Brain microvascular endothelial cell (primary cell): ENCODE measurements around the gene FOXL3.

Experiments used
- DNase-seq: peaks from one replicate; pipeline ENCODE4 v3.0.0-alpha.2; 2020
- H3K27ac ChIP-seq: fragments of 250-450 bp; sonication (Bioruptor Pico); 2 replicates; pipeline ENCODE4 v1.5.1; 2020; ENCODE audit warnings: mild to moderate bottlenecking, moderate library complexity
- H3K27me3 ChIP-seq: fragments of 250-450 bp; sonication (Bioruptor Pico); replicated peaks from 2 replicates; pipeline ENCODE4 v1.5.1; 2020; ENCODE audit warnings: mild to moderate bottlenecking
- H3K36me3 ChIP-seq: fragments of 250-450 bp; sonication (Bioruptor Pico); replicated peaks from 2 replicates; pipeline ENCODE4 v1.5.1; 2020; ENCODE audit warnings: mild to moderate bottlenecking
- H3K4me3 ChIP-seq: 2 replicates; pipeline ENCODE4 v1.5.1; 2011; ENCODE audit warnings: low read depth, mild to moderate bottlenecking, control low read depth, low read length, moderate library complexity
- CTCF ChIP-seq: IDR thresholded peaks from 2 replicates; pipeline ENCODE4 v1.5.1; 2011; ENCODE audit warnings: low read depth, mild to moderate bottlenecking, moderate library complexity, low read length, control low read depth, inconsistent platforms; ENCODE audit errors: missing control alignments
- in situ Hi-C: cut with HindIII; loops from 2 replicates; pipeline ENCODE4 v1.10.0; 2017; ENCODE audit warnings: low sequenced_read_pairs, low pct_ligation_motif_present

The FOXL3 gene

GRCh38 chr7:301291-302053 is 11.5 kb downstream of the FOXL3 start:
- no peak overlapping the region for H3K27ac ChIP-seq
- no peak for DNase-seq
- in situ Hi-C loops: no loop called here
- no peak for TF ChIP-seq CTCF
- H3K27me3 ChIP-seq: no peaks in the 10 kb centered on the region
- H3K4me3 ChIP-seq: no peak overlapping the region
- H3K36me3 ChIP-seq: no peaks in the 10 kb centered on the region

GRCh38 chr7:302054-302992 is 12.4 kb downstream of the FOXL3 start:
- no peak for TF ChIP-seq CTCF
- Histone ChIP-seq H3K4me3 (no peak overlapping the region), H3K27me3 (no peaks in the 10 kb centered on the region), H3K36me3 (no peaks in the 10 kb centered on the region), H3K27ac (no peak overlapping the region)
- no peak for DNase-seq
- in situ Hi-C loops: no loop called here

- no peaks in the 10 kb centered on the region for H3K36me3 ChIP-seq
- no peak for TF ChIP-seq CTCF
- H3K27me3 ChIP-seq: no peaks in the 10 kb centered on the region
- no peak overlapping the region for H3K27ac ChIP-seq
- no peak overlapping the region for H3K4me3 ChIP-seq
- DNase-seq: no peak
- in situ Hi-C loops: no loop called here
Observed at GRCh38 chr7:303425-303824, 13.5 kb downstream of the FOXL3 start.

GRCh38 chr7:303884-304573 is 14.1 kb downstream of the FOXL3 start:
- DNase-seq: no peak
- Histone ChIP-seq H3K36me3 (no peaks in the 10 kb centered on the region), H3K27me3 (no peaks in the 10 kb centered on the region), H3K4me3 (no peak overlapping the region), H3K27ac (no peak overlapping the region)
- no peak for TF ChIP-seq CTCF
- in situ Hi-C loops: no loop called here

GRCh38 chr7:304574-305409 is 14.8 kb downstream of the FOXL3 start:
- H3K4me3 ChIP-seq: no peak overlapping the region
- no peak overlapping the region for H3K27ac ChIP-seq
- in situ Hi-C loops: no loop called here
- no peak for TF ChIP-seq CTCF
- no peak for DNase-seq
- H3K27me3 ChIP-seq: no peaks in the 10 kb centered on the region
- no peaks in the 10 kb centered on the region for H3K36me3 ChIP-seq
